ENCODE data around the gene ALDH7A1.

DNA sequence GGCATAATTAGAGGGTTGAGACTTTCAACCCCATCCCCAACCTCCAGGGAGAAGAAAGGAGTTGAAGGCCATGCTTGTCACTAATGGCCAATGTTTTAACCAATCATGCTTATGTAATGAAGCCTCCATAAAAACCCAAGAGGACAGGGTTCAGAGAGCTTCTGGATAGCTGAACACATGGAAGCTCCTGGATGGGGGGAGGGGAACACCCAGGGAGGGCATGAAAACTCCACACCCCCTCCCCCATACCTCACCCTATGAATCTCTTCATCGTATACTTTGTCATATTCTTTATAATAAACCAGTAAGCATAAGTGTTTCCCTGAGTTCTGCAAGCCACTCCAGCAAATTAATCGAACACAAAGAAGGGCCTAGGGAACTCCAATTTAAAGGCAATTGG lies 81.7 kb downstream of the ALDH7A1 start:
- TF ChIP-seq, protein P1, sequence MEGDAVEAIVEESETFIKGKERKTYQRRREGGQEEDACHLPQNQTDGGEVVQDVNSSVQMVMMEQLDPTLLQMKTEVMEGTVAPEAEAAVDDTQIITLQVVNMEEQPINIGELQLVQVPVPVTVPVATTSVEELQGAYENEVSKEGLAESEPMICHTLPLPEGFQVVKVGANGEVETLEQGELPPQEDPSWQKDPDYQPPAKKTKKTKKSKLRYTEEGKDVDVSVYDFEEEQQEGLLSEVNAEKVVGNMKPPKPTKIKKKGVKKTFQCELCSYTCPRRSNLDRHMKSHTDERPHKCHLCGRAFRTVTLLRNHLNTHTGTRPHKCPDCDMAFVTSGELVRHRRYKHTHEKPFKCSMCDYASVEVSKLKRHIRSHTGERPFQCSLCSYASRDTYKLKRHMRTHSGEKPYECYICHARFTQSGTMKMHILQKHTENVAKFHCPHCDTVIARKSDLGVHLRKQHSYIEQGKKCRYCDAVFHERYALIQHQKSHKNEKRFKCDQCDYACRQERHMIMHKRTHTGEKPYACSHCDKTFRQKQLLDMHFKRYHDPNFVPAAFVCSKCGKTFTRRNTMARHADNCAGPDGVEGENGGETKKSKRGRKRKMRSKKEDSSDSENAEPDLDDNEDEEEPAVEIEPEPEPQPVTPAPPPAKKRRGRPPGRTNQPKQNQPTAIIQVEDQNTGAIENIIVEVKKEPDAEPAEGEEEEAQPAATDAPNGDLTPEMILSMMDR (IDR thresholded peaks at IDR 0.05), result no peak
- TF ChIP-seq EZH2 (IDR thresholded peaks at IDR 0.05; ENCODE audit: borderline replicate concordance, insufficient read depth, low read depth, low read length, poor library complexity, severe bottlenecking), result no peak

Measured in B cell (primary cell).